ENCODE results near the gene TRAF4.
"Not testable (repeated sequence)": the region's sequence is repeated elsewhere in the genome, so short reads cannot be mapped to it uniquely, and the experiment has no call there.

The TRAF4 gene

DNA sequence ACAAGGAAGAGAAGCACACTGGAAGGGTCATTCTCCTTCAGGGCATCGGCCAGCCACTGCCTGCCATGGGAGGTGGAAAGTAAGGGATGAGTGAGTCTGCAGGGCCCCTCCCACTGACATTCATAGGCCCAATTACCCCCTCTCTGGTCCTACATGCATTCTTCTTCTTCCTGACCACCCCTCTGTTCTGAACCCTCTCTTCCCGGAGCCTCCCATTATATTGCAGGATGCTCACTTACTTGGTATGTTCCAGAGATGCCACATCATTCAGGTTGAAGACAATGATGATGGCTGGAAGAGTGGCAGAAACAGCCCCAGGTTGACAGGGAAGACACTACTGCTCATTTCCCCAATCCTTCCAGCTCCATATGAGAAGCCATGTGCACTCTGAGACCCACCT lies 28.6 kb upstream of the TRAF4 start:
- no peak for DNase-seq

DNA sequence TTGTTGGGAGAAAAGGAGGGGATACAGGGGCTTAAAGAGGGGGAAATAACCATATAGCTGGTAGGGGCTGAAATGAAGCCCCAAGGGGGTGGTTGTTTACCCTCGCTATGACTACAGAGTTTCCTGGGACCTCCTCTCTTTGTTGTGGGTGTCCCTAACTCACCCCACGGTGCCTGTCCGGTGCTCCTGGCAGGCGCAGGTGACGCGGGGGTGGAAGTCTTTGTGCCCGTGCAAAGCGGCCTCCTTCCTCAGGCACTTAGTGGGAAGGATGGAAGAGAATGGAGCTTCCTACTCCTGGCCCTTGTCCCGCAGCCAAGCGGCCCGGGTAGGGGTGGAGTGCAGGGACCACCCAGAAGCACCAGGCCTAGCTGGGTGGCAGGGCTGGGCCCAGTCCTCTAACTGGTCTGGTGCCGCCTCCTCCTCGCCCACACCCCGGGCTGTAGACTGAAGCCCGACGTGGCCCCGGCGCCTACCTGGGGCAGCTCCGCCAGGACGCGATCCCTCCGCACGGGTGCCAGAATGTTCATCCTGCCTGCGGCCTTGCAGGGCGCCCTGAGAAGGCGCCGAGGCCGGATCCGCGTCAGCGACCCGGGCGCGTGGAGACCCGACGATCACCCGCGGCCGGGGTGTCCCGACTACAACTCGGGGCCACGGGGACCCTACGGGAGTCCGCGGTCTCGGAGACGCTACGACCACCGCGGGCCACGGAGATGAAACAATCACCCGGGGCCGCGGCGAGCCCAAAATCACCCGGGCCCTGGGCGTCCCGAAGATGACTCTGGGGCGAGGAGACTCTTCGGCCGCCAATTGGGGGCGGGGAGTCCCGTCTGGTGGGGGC lies 26.9 kb upstream of the TRAF4 start:
- no peak for DNase-seq

DNA sequence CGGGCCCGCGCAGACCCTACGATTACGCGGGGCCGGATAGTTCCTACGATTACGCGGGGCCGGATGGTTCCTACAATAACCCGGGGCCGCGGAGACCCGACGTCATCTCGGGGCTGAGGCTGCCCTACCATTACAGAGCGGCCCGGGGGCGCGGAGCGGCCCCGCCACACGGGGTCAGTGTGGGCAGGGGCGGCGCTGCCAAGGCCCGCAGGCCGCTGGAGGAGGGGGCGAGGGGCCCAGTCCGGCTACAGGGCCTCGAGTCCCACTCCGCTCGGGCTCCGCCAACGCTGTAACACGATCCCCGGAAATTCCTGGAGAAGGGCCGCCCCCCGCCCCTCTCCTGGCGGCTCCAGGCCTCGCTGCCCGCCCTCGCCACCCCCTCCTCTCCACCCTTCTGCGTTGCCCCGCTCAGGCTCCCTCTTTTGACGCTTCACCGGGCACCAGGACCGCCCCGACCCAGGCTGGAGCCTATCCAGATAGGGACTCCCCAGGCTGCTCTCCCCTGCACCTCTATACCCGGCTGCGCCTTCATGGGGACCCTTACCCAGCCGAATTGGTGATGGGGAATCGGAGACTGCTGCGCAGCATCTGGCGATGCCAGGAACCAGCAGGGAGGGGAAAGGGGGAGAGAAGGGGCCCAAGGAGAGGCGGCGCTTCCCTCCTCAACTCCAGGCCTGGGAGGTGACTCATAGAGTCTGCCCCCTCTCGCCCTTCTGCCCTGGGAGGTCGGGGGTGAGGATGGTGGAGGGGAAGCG lies 26.1 kb upstream of the TRAF4 start, which contains the start of gene RAB34:
Gene RAB34 (minus strand): TSS at position 291 of the 755 bp plus-strand sequence. CDS start 602 bp downstream, outside the sequence.
- no peak for DNase-seq

DNA sequence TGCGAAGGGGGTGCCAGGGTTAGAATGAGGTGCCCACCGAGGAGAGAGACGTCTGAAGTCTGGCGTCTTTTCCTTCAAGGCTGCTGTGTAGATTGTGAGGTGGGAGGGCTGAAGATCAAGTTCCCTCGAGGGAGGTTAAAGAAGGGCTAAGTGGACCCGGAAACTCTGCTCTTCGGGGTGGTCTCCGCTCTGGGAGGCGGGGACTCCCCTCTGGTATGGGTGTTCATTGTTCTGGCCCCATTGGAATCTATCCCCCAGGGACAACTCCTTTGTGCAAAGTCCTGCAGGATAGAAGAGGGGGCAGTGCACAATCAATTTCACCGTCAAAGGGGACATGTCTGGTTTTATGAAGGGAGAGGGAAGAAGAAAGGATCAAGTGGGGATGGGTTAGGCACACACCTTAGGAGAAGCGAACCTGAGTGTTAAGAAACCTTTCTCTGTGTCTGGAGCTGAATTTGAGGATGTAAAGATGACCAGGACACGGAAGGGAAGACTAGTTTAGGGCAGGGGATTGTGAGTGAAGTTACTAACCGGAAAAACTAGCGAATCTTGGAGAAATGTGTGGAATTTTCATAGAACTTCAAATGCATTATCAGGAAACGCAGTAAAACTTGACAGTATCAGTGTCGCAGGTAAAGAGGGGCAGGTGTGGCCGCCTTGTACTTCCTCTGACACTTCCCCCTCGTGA lies 25.3 kb upstream of the TRAF4 start:
- no peak for DNase-seq

DNA sequence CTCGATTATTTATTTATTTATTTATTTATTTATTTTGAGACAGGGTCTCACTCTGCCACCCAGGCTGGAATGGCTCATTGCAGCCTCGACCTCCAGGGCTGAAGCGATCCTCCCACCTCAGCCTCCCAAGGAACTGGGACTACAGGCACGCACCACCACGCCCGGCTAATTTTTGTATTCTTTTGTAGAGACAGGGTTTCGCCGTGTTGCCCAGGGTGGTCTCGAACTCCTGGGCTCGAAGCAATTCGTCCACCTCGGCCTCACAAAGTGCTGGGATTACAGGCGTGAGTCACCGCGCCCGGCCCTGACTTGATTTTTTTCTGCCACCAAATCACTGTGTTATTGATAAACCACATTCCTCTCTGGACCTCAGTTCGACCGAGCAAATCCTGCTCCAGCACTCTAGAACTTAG lies 24.8 kb upstream of the TRAF4 start:
- DNase-seq, result no peak

- DNase-seq, result peak; percentile 9
These were observed 23.4 kb upstream of the TRAF4 start for GRCh38 chr17:28720247-28720996.

- DNase-seq, result not testable (repeated sequence)
These were observed 22.8 kb upstream of the TRAF4 start for GRCh38 chr17:28720997-28721329.

GRCh38 chr17:28722417-28723158 lies 21.2 kb upstream of the TRAF4 start:
- DNase-seq, result no peak

- no peak for DNase-seq
These were observed 20.5 kb upstream of the TRAF4 start for GRCh38 chr17:28723159-28723835.

DNA sequence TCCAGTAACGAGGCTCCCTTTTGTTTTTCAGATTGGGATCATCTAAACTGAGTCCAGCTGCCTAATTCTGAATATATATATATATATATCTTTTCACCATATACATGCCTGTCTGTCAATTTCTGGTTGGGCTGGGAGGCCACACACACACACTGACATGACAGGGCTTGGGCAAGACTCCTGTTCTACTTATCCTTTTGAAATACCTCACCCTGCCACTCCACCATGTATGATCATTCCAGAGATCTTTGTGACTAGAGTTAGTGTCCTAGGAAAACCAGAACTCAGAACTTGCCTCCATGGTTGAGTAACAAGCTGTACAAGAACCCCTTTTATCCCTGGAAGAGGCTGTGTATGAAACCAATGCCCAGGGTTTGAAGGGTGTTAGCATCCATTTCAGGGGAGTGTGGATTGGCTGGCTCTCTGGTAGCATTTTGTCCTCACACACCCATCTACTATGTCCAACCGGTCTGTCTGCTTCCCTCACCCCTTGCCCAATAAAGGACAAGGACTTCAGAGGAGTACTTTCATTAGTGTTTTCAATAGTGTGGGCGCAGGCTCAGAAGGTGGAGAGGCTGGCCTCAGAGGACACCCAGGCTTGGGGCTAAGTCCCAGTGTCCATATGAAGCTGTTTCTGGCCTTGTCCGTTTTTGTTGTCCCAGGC lies 19.8 kb upstream of the TRAF4 start:
- DNase-seq, result not testable (repeated sequence)

GRCh38 chr17:28724500-28725165 lies 19.2 kb upstream of the TRAF4 start:
- DNase-seq, result no peak

DNA sequence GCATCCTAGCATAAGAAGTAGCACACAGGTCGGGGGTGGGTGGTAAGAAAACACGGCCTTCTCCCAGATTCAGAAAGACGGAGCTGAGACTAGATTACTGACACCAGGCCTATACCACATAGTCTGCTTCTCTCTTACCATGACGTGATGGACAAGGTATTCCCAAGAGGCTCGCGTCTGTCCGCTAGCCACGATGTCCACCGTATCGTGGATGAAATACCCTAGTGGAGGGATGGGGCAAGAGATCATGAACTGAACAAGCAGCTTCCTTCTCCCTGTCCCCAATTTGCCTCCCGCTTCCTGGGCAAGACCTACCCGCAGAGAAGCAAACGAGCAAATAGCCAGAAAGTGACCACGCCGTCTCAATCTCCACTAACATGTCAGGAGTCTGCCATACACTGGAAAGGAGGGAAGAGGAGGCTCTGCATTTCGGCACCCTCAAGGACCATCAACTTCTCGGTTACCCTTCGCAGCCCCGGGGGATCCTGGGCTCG lies 18.6 kb upstream of the TRAF4 start:
- DNase-seq, result no peak

DNA sequence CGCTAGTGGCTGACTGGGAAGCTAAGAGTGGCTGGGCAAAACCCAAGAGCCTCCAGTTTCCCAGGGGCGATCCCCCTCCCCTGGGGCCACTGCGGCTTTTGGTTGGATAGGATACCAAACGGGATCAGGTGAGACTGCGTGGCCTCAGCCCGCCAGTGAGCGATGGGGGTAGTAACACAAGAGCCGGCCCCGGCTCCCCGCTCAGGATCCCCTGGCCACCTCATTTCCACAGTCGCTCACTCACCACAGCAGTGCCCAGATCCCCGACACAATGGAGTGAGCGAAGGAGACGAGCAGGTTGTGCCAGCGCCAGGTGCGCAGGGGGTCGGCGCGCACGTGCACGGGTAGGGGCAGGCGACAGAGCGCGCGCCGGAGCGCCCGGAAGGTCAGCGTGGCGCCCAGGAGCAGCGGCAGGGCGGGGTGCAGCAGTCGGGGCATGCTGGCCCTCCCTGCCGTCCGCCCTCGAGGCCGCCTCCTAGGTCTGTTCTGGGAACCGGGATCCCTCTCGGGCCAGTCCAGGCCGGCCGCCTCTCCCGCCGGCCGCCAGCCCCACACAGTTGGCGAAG lies 18.1 kb upstream of the TRAF4 start:
- DNase-seq, result peak; percentile 79

GRCh38 chr17:28726226-28726626 lies 17.6 kb upstream of the TRAF4 start, which contains the start of gene TLCD1:
TLCD1 (minus strand) TSS chr17:28726233; CDS start chr17:28726097, 136 bp downstream.
- DNase-seq, result no peak

GRCh38 chr17:28726627-28727491 lies 17.0 kb upstream of the TRAF4 start:
- peak; percentile 89 for DNase-seq

GRCh38 chr17:28728364-28729200 lies 15.2 kb upstream of the TRAF4 start, which contains the start of gene NEK8:
NEK8 (plus strand) TSS chr17:28728788; CDS start chr17:28728814, 26 bp downstream.
- peak; percentile 86 for DNase-seq

GRCh38 chr17:28729950-28730330 lies 13.9 kb upstream of the TRAF4 start:
- DNase-seq, result no peak

DNA sequence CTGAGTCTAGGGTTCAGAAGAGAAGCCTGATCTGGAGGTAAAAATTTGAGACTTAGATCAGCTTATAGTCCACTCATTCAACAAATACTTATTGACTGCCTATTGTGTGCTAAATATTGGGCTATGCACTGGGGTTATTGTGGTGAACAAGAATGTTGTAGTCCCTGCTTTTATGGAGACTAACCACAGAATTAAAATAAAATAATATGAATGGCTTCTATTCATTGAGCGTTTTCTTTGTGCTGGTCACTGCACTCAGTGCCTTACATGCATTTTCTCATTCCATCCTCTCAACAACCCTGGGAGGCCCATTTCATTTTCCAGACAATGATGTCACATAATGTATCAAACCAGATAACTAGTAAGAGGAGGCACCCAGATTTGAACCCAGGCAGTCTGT lies 10.5 kb upstream of the TRAF4 start:
- no peak for DNase-seq
